GM19463 (cell line): Measurements from ENCODE around the gene PTPN2.

Experiments used
- ATAC-seq: cut with Tn5 transposase; IDR thresholded peaks from one replicate; pipeline ENCODE4 v1.9.1; 2021; ENCODE audit warnings: mild to moderate bottlenecking, moderate library complexity; ENCODE audit not compliant: unreplicated experiment

Gene PTPN2

GRCh38 chr18:12828116-12829051 is 55.7 kb downstream of the PTPN2 start:
- ATAC-seq: no peak

GRCh38 chr18:12827588-12827987 is 56.4 kb downstream of the PTPN2 start:
- no peak for ATAC-seq

- ATAC-seq: no peak
Observed at GRCh38 chr18:12825230-12825629, 58.8 kb downstream of the PTPN2 start.

- ATAC-seq: no peak
Observed at GRCh38 chr18:12823892-12824291, 60.1 kb downstream of the PTPN2 start.

GRCh38 chr18:12821408-12821807 is 62.6 kb downstream of the PTPN2 start:
- no peak for ATAC-seq

- no peak for ATAC-seq
Observed at GRCh38 chr18:12820506-12820905, 63.5 kb downstream of the PTPN2 start.

- no peak for ATAC-seq
Observed at GRCh38 chr18:12819841-12820240, 64.2 kb downstream of the PTPN2 start.

- peak; percentile 89 for ATAC-seq
Observed at GRCh38 chr18:12819322-12819721, 64.7 kb downstream of the PTPN2 start.

GRCh38 chr18:12818243-12818642 is 65.8 kb downstream of the PTPN2 start:
- no peak for ATAC-seq

GRCh38 chr18:12816451-12816850 is 67.6 kb downstream of the PTPN2 start:
- ATAC-seq: no peak

- ATAC-seq: no peak
Observed at GRCh38 chr18:12811191-12811950, 72.7 kb downstream of the PTPN2 start.

- no peak for ATAC-seq
Observed at GRCh38 chr18:12803069-12803936, 80.7 kb downstream of the PTPN2 start.

- ATAC-seq: no peak
Observed at GRCh38 chr18:12802538-12802937, 81.5 kb downstream of the PTPN2 start.

GRCh38 chr18:12796448-12796847 is 87.6 kb downstream of the PTPN2 start:
- no peak for ATAC-seq

GRCh38 chr18:12791610-12792009 is 92.4 kb downstream of the PTPN2 start:
- no peak for ATAC-seq

- ATAC-seq: no peak
Observed at GRCh38 chr18:12786669-12787068, 97.4 kb downstream of the PTPN2 start.

- ATAC-seq: no peak
Observed at GRCh38 chr18:12783524-12783923, 100.5 kb downstream of the PTPN2 start.

- no peak for ATAC-seq
Observed at GRCh38 chr18:12782521-12782920, 101.5 kb downstream of the PTPN2 start.

GRCh38 chr18:12779456-12779855 is 104.6 kb downstream of the PTPN2 start:
- ATAC-seq: no peak

GRCh38 chr18:12779043-12779442 is 105.0 kb downstream of the PTPN2 start:
- ATAC-seq: no peak

- ATAC-seq: no peak
Observed at GRCh38 chr18:12777500-12777944, 106.5 kb downstream of the PTPN2 start.
